Caki2 (cell line): ENCODE data around the gene MTG2. TPM values are rescaled to one million over a fixed set of nuclear protein-coding genes. Genes with fewer than 3 reads are reported as not detected.

Experiments
- DNase-seq: peaks from one replicate; pipeline ENCODE4 v3.0.0-alpha.2; 2015; ENCODE audit warnings: low read depth
- in situ Hi-C: cut with HindIII; loops from 2 replicates; pipeline ENCODE4 v1.10.0; 2016; ENCODE audit warnings: low sequenced_read_pairs, low pct_unique_long_range_greater_than_20kb, mixed read lengths
- total RNA-seq: library from RNA; depleted of rRNA; stranded (reverse); fragments of >200 nt; shearing (Covaris generic); gene quantifications from 2 replicates; pipeline ENCODE4 v1.2.3, GENCODE V29; 2014; ENCODE audit warnings: low replicate concordance

Gene MTG2
- total RNA-seq, 1 experiment from 2014 or later = 21.8 TPM

- in situ Hi-C loops = no loop called here
- no peak for DNase-seq
Measured at GRCh38 chr20:62195075-62195405, 12.2 kb downstream of the MTG2 start.

- in situ Hi-C loops = no loop called here
Measured at GRCh38 chr20:62195736-62196135, 12.9 kb downstream of the MTG2 start.

GRCh38 chr20:62196286-62196685, 13.5 kb downstream of the MTG2 start:
- in situ Hi-C loops = no loop called here
- DNase-seq = no peak

More at GRCh38 chr20:62195736-62196135, 12.9 kb downstream of the MTG2 start:
- no peak for DNase-seq

- DNase-seq = no peak
- in situ Hi-C loops = no loop called here
Measured at GRCh38 chr20:62197311-62197710, 14.5 kb downstream of the MTG2 start.

GRCh38 chr20:62197801-62198200, 15.0 kb downstream of the MTG2 start:
- no peak for DNase-seq
- in situ Hi-C loops = no loop called here

- in situ Hi-C loops = no loop called here
Measured at GRCh38 chr20:62198496-62198895, 15.7 kb downstream of the MTG2 start.

GRCh38 chr20:62198931-62199330, 16.1 kb downstream of the MTG2 start:
- in situ Hi-C loops = no loop called here
- DNase-seq = no peak

More at GRCh38 chr20:62198496-62198895, 15.7 kb downstream of the MTG2 start:
- no peak for DNase-seq

- DNase-seq = no peak
- in situ Hi-C loops = no loop called here
Measured at GRCh38 chr20:62200491-62201172, 17.8 kb downstream of the MTG2 start.

GRCh38 chr20:62201173-62202082, 18.6 kb downstream of the MTG2 start:
- no peak for DNase-seq
- in situ Hi-C loops = no loop called here

- DNase-seq = no peak
Measured at GRCh38 chr20:62202083-62202395, 19.2 kb downstream of the MTG2 start.

GRCh38 chr20:62202676-62203377, 20.0 kb downstream of the MTG2 start:
- in situ Hi-C loops = no loop called here
- no peak for DNase-seq

More at GRCh38 chr20:62202083-62202395, 19.2 kb downstream of the MTG2 start:
- in situ Hi-C loops = no loop called here

GRCh38 chr20:62203378-62204030, 20.7 kb downstream of the MTG2 start:
- in situ Hi-C loops = no loop called here
- DNase-seq = no peak

- no peak for DNase-seq
- in situ Hi-C loops = no loop called here
Measured at GRCh38 chr20:62205618-62206387, 23.0 kb downstream of the MTG2 start.

- in situ Hi-C loops = no loop called here
- DNase-seq = no peak
Measured at GRCh38 chr20:62206388-62206775, 23.6 kb downstream of the MTG2 start.

GRCh38 chr20:62208061-62208794, 25.4 kb downstream of the MTG2 start:
- DNase-seq = no peak
- in situ Hi-C loops = no loop called here

- in situ Hi-C loops = no loop called here
- no peak for DNase-seq
Measured at GRCh38 chr20:62208795-62209755, 26.2 kb downstream of the MTG2 start.
